Panc1 (cell line): Measurements from ENCODE around the gene RGP1. TPM values are rescaled to one million over a fixed set of nuclear protein-coding genes. Genes with fewer than 3 reads are reported as not detected.
A peak's percentile ranks its signal among the peaks of the same experiment; 100 is the strongest.

Experiments
- ATAC-seq: fragments of 200-7000 bp; cut with Tn5 transposase; 2 replicates; pipeline ENCODE4 v1.9.1; 2020; ENCODE audit warnings: mild to moderate bottlenecking, moderate library complexity
- BruUV-seq: library from RNA; stranded (reverse); fragments of 400-500 nt; replicated peaks from 2 replicates; lab custom pipeline; 2021; lab: Mats Ljungman, UMichigan
- CTCF ChIA-PET: fragments of 300-600 bp; sonication (Branson Sonifier 250); formaldehyde crosslinking; loops from one replicate; lab custom pipeline; 2022; ENCODE audit warnings: antibody characterized with exemption; lab: Charles Lee
- POLR2A ChIA-PET: fragments of 300-600 bp; sonication (Branson Sonifier 250); formaldehyde crosslinking; loops from one replicate; lab custom pipeline; 2022; ENCODE audit warnings: antibody characterized with exemption; lab: Charles Lee
- DNase-seq: peaks from one replicate; pipeline ENCODE4 v3.0.0-alpha.2; 2010; ENCODE audit warnings: low read depth, low spot score
- H3K27ac ChIP-seq: 2 replicates; pipeline ENCODE4 v1.5.1; 2011; ENCODE audit warnings: mild to moderate bottlenecking, low read length, inconsistent platforms
- H3K27me3 ChIP-seq: fragments of 200-500 bp; sonication (Bioruptor generic); 2 replicates; pipeline ENCODE4 v1.6.0; 2014; ENCODE audit warnings: low read length, inconsistent platforms; ENCODE audit not compliant: control insufficient read depth, insufficient read depth
- H3K36me3 ChIP-seq: fragments of 200-500 bp; sonication (Bioruptor generic); 2 replicates; pipeline ENCODE4 v1.5.1; 2014; ENCODE audit warnings: inconsistent platforms, mild to moderate bottlenecking, low read length, moderate library complexity; ENCODE audit not compliant: control insufficient read depth, insufficient read depth
- H3K4me1 ChIP-seq: 2 replicates; pipeline ENCODE4 v1.5.1; 2011; ENCODE audit warnings: inconsistent platforms, mild to moderate bottlenecking, low read length, moderate library complexity; ENCODE audit not compliant: control insufficient read depth, insufficient read depth
- H3K4me3 ChIP-seq, 2 experiments: 2 replicates each; pipeline ENCODE4 v1.5.1; 2011 to 2012; ENCODE audit warnings: low read depth in 2 of 2, low read length in 2 of 2, mild to moderate bottlenecking in 2 of 2, inconsistent platforms in 1 of 2, moderate library complexity in 1 of 2
- H3K9me3 ChIP-seq: fragments of 200-500 bp; sonication (Bioruptor generic); 2 replicates; pipeline ENCODE4 v1.5.1; 2014; ENCODE audit warnings: low read depth, mild to moderate bottlenecking, inconsistent platforms, low read length, moderate library complexity; ENCODE audit not compliant: control insufficient read depth, insufficient read depth
- POLR2AphosphoS5 ChIP-seq: IDR thresholded peaks from 2 replicates; pipeline ENCODE4 v1.6.1; 2012; ENCODE audit warnings: mild to moderate bottlenecking, low read depth, low read length, moderate library complexity
- SIN3A ChIP-seq: IDR thresholded peaks from 2 replicates; pipeline ENCODE4 v1.6.1; 2012; ENCODE audit warnings: low read depth, mild to moderate bottlenecking, low read length, moderate library complexity, borderline replicate concordance; ENCODE audit not compliant: insufficient read depth
- TCF7L2 ChIP-seq: IDR thresholded peaks from 2 replicates; pipeline ENCODE4 v1.6.1; 2011; ENCODE audit warnings: mild to moderate bottlenecking, low read depth, low read length, inconsistent platforms
- in situ Hi-C: cut with HindIII; loops from 2 replicates; pipeline ENCODE4 v1.10.0; 2016; ENCODE audit warnings: low sequenced_read_pairs, low pct_unique_long_range_greater_than_20kb
- intact Hi-C: fragments of 100-400 bp; cut with micrococcal nuclease; formaldehyde crosslinking; loops from one replicate; pipeline ENCODE4 v1.10.0; 2022; ENCODE audit not compliant: unreplicated experiment
- total RNA-seq: library from RNA; stranded (reverse); gene quantifications from one replicate; pipeline ENCODE4 v1.2.1, GENCODE V29; 2021; ENCODE audit not compliant: unreplicated experiment
- TF ChIP-seq, protein P1 (sequence below), 2 experiments: IDR thresholded peaks; 2 replicates each; pipeline ENCODE4 v1.6.1; 2011 to 2012; ENCODE audit warnings: low read depth in 2 of 2, control low read depth in 1 of 2, low read length in 1 of 2, mild to moderate bottlenecking in 1 of 2, moderate library complexity in 1 of 2; ENCODE audit not compliant: insufficient read depth in 1 of 2
- TF ChIP-seq, protein P2 (sequence below): fragments of 450-650 bp; IDR thresholded peaks from 2 replicates; pipeline ENCODE4 v1.5.1; 2017; ENCODE audit warnings: mild to moderate bottlenecking

RGP1 gene
- total RNA-seq, 1 experiment from 2014 or later = 43.3 TPM

GRCh38 chr9:35758475-35759050 lies 9.5 kb downstream of the RGP1 start:
- BruUV-seq = TSS peak; percentile 48
- Histone ChIP-seq H3K9me3 (no peaks in the 10 kb centered on the region), H3K4me3 (peak overlapping the region in 1 of 2 experiments; percentile 12; a peak in 1 of 4 replicates), H3K27ac (peak overlapping the region; percentile 88), H3K27me3 (no peaks in the 10 kb centered on the region), H3K36me3 (no peaks in the 10 kb centered on the region), H3K4me1 (peaks cover 22% of the 10 kb centered on the region)
- intact Hi-C loops (no loop called here), in situ Hi-C loops (no loop called here)
- TF ChIP-seq, protein P1, sequence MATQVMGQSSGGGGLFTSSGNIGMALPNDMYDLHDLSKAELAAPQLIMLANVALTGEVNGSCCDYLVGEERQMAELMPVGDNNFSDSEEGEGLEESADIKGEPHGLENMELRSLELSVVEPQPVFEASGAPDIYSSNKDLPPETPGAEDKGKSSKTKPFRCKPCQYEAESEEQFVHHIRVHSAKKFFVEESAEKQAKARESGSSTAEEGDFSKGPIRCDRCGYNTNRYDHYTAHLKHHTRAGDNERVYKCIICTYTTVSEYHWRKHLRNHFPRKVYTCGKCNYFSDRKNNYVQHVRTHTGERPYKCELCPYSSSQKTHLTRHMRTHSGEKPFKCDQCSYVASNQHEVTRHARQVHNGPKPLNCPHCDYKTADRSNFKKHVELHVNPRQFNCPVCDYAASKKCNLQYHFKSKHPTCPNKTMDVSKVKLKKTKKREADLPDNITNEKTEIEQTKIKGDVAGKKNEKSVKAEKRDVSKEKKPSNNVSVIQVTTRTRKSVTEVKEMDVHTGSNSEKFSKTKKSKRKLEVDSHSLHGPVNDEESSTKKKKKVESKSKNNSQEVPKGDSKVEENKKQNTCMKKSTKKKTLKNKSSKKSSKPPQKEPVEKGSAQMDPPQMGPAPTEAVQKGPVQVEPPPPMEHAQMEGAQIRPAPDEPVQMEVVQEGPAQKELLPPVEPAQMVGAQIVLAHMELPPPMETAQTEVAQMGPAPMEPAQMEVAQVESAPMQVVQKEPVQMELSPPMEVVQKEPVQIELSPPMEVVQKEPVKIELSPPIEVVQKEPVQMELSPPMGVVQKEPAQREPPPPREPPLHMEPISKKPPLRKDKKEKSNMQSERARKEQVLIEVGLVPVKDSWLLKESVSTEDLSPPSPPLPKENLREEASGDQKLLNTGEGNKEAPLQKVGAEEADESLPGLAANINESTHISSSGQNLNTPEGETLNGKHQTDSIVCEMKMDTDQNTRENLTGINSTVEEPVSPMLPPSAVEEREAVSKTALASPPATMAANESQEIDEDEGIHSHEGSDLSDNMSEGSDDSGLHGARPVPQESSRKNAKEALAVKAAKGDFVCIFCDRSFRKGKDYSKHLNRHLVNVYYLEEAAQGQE (IDR thresholded peaks at IDR 0.05; ENCODE audit: insufficient read depth in 1 of 2, low read depth in 2 of 2, low read length in 1 of 2) = no peak
- TF ChIP-seq SIN3A (no peak), TCF7L2 (no peak), POLR2AphosphoS5 (no peak)
- TF ChIP-seq, protein P2, sequence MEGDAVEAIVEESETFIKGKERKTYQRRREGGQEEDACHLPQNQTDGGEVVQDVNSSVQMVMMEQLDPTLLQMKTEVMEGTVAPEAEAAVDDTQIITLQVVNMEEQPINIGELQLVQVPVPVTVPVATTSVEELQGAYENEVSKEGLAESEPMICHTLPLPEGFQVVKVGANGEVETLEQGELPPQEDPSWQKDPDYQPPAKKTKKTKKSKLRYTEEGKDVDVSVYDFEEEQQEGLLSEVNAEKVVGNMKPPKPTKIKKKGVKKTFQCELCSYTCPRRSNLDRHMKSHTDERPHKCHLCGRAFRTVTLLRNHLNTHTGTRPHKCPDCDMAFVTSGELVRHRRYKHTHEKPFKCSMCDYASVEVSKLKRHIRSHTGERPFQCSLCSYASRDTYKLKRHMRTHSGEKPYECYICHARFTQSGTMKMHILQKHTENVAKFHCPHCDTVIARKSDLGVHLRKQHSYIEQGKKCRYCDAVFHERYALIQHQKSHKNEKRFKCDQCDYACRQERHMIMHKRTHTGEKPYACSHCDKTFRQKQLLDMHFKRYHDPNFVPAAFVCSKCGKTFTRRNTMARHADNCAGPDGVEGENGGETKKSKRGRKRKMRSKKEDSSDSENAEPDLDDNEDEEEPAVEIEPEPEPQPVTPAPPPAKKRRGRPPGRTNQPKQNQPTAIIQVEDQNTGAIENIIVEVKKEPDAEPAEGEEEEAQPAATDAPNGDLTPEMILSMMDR = no peak
- ATAC-seq (no peak), DNase-seq (no peak)
- CTCF ChIA-PET = no interaction called here
- POLR2A ChIA-PET = no interaction called here

DNA sequence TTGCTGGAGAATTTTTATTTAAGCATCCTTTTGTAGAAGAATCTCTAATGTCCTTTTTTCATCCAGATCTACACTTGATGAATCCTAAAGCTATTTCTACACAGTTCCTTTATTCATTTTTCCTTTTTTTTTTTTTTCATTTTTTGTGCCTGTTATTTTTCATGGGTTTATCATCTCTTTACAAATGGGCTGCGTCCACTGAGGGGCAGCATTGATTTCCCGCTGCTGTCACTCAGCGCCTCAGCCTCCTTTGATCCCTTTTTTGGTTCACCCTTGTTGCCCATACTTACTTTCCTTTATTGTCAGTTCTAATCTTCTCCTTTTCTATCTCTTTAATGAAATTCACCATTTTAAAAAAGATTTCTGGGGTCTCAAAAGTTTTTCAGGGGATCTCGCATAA lies 10.7 kb downstream of the RGP1 start:
- 0 out of 2 replicates have a peak, but pooled peaks have one; percentile 17 for TF ChIP-seq TCF7L2
- TF ChIP-seq, protein P2 = no peak; the same call in 1 of the 2 replicates
- no peaks in the 10 kb centered on the region for H3K27me3 ChIP-seq
- intact Hi-C loops = no loop called here
- H3K27ac ChIP-seq = no peak overlapping the region
- BruUV-seq = no TSS peak
- DNase-seq (no peak), ATAC-seq (no peak)
- ChIA-PET POLR2A (interaction anchor here (0.6 kb wide), 1 partner anchor 105 kb away, joined by 5 read pairs; no protein-coding TSS in a partner anchor), CTCF (no interaction called here)
- H3K9me3 ChIP-seq = no peaks in the 10 kb centered on the region
- H3K4me3 ChIP-seq = no peak overlapping the region
- H3K36me3 ChIP-seq = no peaks in the 10 kb centered on the region
- H3K4me1 ChIP-seq = peaks cover 22% of the 10 kb centered on the region
- in situ Hi-C loops = no loop called here
